SK-N-SH treated with all-trans-retinoic acid at 6 μM for 48 hours (cell line): Measurements from ENCODE around the gene EWSR1.

Experiments
- ARNTL ChIP-seq: fragments of 450-650 bp; formaldehyde crosslinking; IDR thresholded peaks from 2 replicates; pipeline ENCODE4 v1.5.0; 2020; ENCODE audit warnings: low read depth, mild to moderate bottlenecking, moderate library complexity, borderline replicate concordance
- BACH2 ChIP-seq: fragments of 250-450 bp; sonication (Bioruptor Pico); IDR thresholded peaks from 2 replicates; pipeline ENCODE4 v1.9.0; 2021; ENCODE audit warnings: mild to moderate bottlenecking, borderline replicate concordance
- CSDC2 ChIP-seq: fragments of 250-450 bp; sonication (Bioruptor Pico); IDR thresholded peaks from 2 replicates; pipeline ENCODE4 v1.5.0; 2020; ENCODE audit warnings: mild to moderate bottlenecking, moderate library complexity
- ESRRG ChIP-seq: fragments of 250-450 bp; sonication (Bioruptor Pico); IDR thresholded peaks from 2 replicates; pipeline ENCODE4 v1.6.1; 2021; ENCODE audit warnings: mild to moderate bottlenecking
- PPARA ChIP-seq: fragments of 250-450 bp; sonication (Bioruptor Pico); IDR thresholded peaks from 2 replicates; pipeline ENCODE4 v1.5.0; 2020; ENCODE audit warnings: mild to moderate bottlenecking, borderline replicate concordance
- RARB ChIP-seq: fragments of 250-450 bp; sonication (Bioruptor Pico); IDR thresholded peaks from 2 replicates; pipeline ENCODE4 v1.8.0; 2021; ENCODE audit warnings: mild to moderate bottlenecking, moderate library complexity
- SNAI2 ChIP-seq: fragments of 250-450 bp; sonication (Bioruptor Pico); IDR thresholded peaks from 2 replicates; pipeline ENCODE4 v1.5.0; 2020; ENCODE audit warnings: mild to moderate bottlenecking, moderate library complexity
- ZC3H10 ChIP-seq: fragments of 250-450 bp; sonication (Bioruptor Pico); IDR thresholded peaks from 2 replicates; pipeline ENCODE4 v1.5.1; 2021; ENCODE audit warnings: mild to moderate bottlenecking, moderate library complexity
- ZNF70 ChIP-seq: fragments of 450-650 bp; formaldehyde crosslinking; IDR thresholded peaks from 2 replicates; pipeline ENCODE4 v1.5.0; 2020; ENCODE audit warnings: mild to moderate bottlenecking, moderate library complexity
- TF ChIP-seq, protein P1 (sequence below): fragments of 250-450 bp; sonication (Bioruptor Pico); IDR thresholded peaks from 2 replicates; pipeline ENCODE4 v1.5.1; 2020; ENCODE audit warnings: low read depth, mild to moderate bottlenecking, moderate library complexity
- TF ChIP-seq, protein P2 (sequence below): fragments of 250-450 bp; sonication (Bioruptor Pico); IDR thresholded peaks from 2 replicates; pipeline ENCODE4 v1.8.0; 2020; ENCODE audit warnings: mild to moderate bottlenecking, moderate library complexity, borderline replicate concordance
- TF ChIP-seq, protein P3 (sequence below): fragments of 250-450 bp; sonication (Bioruptor Pico); IDR thresholded peaks from 2 replicates; pipeline ENCODE4 v1.8.0; 2021; ENCODE audit warnings: low read depth, mild to moderate bottlenecking, moderate library complexity, borderline replicate concordance

DNA sequence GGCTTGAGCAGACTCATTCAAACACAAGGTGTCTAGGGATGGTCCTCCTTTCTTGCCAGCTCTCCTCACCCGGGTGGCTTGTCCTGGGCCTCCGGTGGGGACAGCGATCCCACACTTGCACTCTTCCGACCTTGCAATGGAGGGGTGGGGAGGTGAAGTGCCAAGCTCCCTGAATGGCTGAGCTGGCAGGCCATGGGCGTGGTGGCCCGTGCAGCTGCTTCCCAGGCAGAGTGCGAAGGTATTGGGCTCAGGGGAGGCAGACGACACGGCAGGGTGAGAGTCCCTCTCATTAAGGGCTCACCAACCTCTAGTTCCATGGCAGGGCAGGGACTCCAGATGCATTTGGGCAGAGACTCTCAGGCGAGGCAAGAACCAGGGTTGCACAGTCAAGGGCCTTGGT, 58.4 kb downstream of the EWSR1 start:
- no peak for TF ChIP-seq BACH2 (CRISPR knock-in tag)
- TF ChIP-seq PPARA (CRISPR knock-in tag) = no peak
- TF ChIP-seq, protein P1, sequence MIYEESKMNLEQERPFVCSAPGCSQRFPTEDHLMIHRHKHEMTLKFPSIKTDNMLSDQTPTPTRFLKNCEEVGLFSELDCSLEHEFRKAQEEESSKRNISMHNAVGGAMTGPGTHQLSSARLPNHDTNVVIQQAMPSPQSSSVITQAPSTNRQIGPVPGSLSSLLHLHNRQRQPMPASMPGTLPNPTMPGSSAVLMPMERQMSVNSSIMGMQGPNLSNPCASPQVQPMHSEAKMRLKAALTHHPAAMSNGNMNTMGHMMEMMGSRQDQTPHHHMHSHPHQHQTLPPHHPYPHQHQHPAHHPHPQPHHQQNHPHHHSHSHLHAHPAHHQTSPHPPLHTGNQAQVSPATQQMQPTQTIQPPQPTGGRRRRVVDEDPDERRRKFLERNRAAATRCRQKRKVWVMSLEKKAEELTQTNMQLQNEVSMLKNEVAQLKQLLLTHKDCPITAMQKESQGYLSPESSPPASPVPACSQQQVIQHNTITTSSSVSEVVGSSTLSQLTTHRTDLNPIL (CRISPR knock-in tag) = no peak
- no peak for TF ChIP-seq ZC3H10 (CRISPR knock-in tag)
- no peak for TF ChIP-seq RARB (CRISPR knock-in tag)
- TF ChIP-seq, protein P2, sequence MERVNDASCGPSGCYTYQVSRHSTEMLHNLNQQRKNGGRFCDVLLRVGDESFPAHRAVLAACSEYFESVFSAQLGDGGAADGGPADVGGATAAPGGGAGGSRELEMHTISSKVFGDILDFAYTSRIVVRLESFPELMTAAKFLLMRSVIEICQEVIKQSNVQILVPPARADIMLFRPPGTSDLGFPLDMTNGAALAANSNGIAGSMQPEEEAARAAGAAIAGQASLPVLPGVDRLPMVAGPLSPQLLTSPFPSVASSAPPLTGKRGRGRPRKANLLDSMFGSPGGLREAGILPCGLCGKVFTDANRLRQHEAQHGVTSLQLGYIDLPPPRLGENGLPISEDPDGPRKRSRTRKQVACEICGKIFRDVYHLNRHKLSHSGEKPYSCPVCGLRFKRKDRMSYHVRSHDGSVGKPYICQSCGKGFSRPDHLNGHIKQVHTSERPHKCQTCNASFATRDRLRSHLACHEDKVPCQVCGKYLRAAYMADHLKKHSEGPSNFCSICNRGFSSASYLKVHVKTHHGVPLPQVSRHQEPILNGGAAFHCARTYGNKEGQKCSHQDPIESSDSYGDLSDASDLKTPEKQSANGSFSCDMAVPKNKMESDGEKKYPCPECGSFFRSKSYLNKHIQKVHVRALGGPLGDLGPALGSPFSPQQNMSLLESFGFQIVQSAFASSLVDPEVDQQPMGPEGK (CRISPR knock-in tag) = no peak
- TF ChIP-seq ESRRG (CRISPR knock-in tag) = no peak
- TF ChIP-seq CSDC2 (CRISPR knock-in tag) = no peak
- TF ChIP-seq SNAI2 (CRISPR knock-in tag) = no peak
- TF ChIP-seq ARNTL = no peak
- TF ChIP-seq, protein P3, sequence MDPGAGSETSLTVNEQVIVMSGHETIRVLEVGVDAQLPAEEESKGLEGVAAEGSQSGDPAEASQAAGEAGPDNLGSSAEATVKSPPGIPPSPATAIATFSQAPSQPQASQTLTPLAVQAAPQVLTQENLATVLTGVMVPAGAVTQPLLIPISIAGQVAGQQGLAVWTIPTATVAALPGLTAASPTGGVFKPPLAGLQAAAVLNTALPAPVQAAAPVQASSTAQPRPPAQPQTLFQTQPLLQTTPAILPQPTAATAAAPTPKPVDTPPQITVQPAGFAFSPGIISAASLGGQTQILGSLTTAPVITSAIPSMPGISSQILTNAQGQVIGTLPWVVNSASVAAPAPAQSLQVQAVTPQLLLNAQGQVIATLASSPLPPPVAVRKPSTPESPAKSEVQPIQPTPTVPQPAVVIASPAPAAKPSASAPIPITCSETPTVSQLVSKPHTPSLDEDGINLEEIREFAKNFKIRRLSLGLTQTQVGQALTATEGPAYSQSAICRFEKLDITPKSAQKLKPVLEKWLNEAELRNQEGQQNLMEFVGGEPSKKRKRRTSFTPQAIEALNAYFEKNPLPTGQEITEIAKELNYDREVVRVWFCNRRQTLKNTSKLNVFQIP (CRISPR knock-in tag) = no peak
- no peak for TF ChIP-seq ZNF70
